ENCODE measurements around the gene C4BPB.

Gene C4BPB

GRCh38 chr1:207056673-207057072 lies 32.0 kb upstream of the C4BPB start:
- no peak for TF ChIP-seq FOXP2 (optimal IDR thresholded peaks at IDR 0.05; ENCODE audit: borderline replicate concordance, extremely low read depth, extremely low read length, insufficient read depth)
- no peak for TF ChIP-seq POLR2AphosphoS5 (IDR thresholded peaks at IDR 0.05; ENCODE audit: low read depth, low read length)
- TF ChIP-seq, protein P1, sequence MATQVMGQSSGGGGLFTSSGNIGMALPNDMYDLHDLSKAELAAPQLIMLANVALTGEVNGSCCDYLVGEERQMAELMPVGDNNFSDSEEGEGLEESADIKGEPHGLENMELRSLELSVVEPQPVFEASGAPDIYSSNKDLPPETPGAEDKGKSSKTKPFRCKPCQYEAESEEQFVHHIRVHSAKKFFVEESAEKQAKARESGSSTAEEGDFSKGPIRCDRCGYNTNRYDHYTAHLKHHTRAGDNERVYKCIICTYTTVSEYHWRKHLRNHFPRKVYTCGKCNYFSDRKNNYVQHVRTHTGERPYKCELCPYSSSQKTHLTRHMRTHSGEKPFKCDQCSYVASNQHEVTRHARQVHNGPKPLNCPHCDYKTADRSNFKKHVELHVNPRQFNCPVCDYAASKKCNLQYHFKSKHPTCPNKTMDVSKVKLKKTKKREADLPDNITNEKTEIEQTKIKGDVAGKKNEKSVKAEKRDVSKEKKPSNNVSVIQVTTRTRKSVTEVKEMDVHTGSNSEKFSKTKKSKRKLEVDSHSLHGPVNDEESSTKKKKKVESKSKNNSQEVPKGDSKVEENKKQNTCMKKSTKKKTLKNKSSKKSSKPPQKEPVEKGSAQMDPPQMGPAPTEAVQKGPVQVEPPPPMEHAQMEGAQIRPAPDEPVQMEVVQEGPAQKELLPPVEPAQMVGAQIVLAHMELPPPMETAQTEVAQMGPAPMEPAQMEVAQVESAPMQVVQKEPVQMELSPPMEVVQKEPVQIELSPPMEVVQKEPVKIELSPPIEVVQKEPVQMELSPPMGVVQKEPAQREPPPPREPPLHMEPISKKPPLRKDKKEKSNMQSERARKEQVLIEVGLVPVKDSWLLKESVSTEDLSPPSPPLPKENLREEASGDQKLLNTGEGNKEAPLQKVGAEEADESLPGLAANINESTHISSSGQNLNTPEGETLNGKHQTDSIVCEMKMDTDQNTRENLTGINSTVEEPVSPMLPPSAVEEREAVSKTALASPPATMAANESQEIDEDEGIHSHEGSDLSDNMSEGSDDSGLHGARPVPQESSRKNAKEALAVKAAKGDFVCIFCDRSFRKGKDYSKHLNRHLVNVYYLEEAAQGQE (IDR thresholded peaks at IDR 0.05; ENCODE audit: insufficient read depth in 1 of 2, low read depth in 2 of 2, low read length in 2 of 2), result no peak
- no peak for TF ChIP-seq SIN3A (IDR thresholded peaks at IDR 0.05; ENCODE audit: borderline replicate concordance, insufficient read depth, low read length)
- TF ChIP-seq TAF1 (IDR thresholded peaks at IDR 0.05; ENCODE audit: borderline replicate concordance, insufficient read depth, low read length), result no peak

GRCh38 chr1:207058252-207058651 lies 30.4 kb upstream of the C4BPB start:
- TF ChIP-seq SIN3A (IDR thresholded peaks at IDR 0.05; ENCODE audit: borderline replicate concordance, insufficient read depth, low read length) (no peak), FOXP2 (optimal IDR thresholded peaks at IDR 0.05; ENCODE audit: borderline replicate concordance, extremely low read depth, extremely low read length, insufficient read depth) (no peak), POLR2AphosphoS5 (IDR thresholded peaks at IDR 0.05; ENCODE audit: low read depth, low read length) (no peak), TAF1 (IDR thresholded peaks at IDR 0.05; ENCODE audit: borderline replicate concordance, insufficient read depth, low read length) (no peak)
- TF ChIP-seq, protein P1 (IDR thresholded peaks at IDR 0.05; ENCODE audit: insufficient read depth in 1 of 2, low read depth in 2 of 2, low read length in 2 of 2), result no peak

GRCh38 chr1:207058878-207059867 lies 29.5 kb upstream of the C4BPB start:
- TF ChIP-seq, protein P1 (IDR thresholded peaks at IDR 0.05; ENCODE audit: insufficient read depth in 1 of 2, low read depth in 2 of 2, low read length in 2 of 2), result no peak
- TF ChIP-seq TAF1 (IDR thresholded peaks at IDR 0.05; ENCODE audit: borderline replicate concordance, insufficient read depth, low read length), result no peak
- no peak for TF ChIP-seq POLR2AphosphoS5 (IDR thresholded peaks at IDR 0.05; ENCODE audit: low read depth, low read length)
- TF ChIP-seq FOXP2 (optimal IDR thresholded peaks at IDR 0.05; ENCODE audit: borderline replicate concordance, extremely low read depth, extremely low read length, insufficient read depth), result no peak
- no peak for TF ChIP-seq SIN3A (IDR thresholded peaks at IDR 0.05; ENCODE audit: borderline replicate concordance, insufficient read depth, low read length)

GRCh38 chr1:207059881-207060280 lies 28.8 kb upstream of the C4BPB start:
- TF ChIP-seq TAF1 (IDR thresholded peaks at IDR 0.05; ENCODE audit: borderline replicate concordance, insufficient read depth, low read length) (no peak), FOXP2 (optimal IDR thresholded peaks at IDR 0.05; ENCODE audit: borderline replicate concordance, extremely low read depth, extremely low read length, insufficient read depth) (no peak), SIN3A (IDR thresholded peaks at IDR 0.05; ENCODE audit: borderline replicate concordance, insufficient read depth, low read length) (no peak), POLR2AphosphoS5 (IDR thresholded peaks at IDR 0.05; ENCODE audit: low read depth, low read length) (no peak)
- TF ChIP-seq, protein P1 (IDR thresholded peaks at IDR 0.05; ENCODE audit: insufficient read depth in 1 of 2, low read depth in 2 of 2, low read length in 2 of 2), result no peak
